Mesendoderm (in vitro differentiated cells): Measurements from ENCODE around the gene MED29.
A peak's percentile ranks its signal among the peaks of the same experiment; 100 is the strongest.

Experiments
- DNase-seq: peaks from one replicate; pipeline ENCODE4 v3.0.0; 2013
- H2AK5ac ChIP-seq: 2 replicates; pipeline ENCODE4 v1.6.1; 2013; ENCODE audit warnings: low read length, inconsistent platforms
- H2BK120ac ChIP-seq: 2 replicates; pipeline ENCODE4 v1.6.1; 2013; ENCODE audit warnings: low read depth, mild to moderate bottlenecking, low read length, moderate library complexity, mixed read lengths
- H2BK15ac ChIP-seq: replicated peaks from 2 replicates; pipeline ENCODE4 v1.6.1; 2013; ENCODE audit warnings: low read depth, mild to moderate bottlenecking, moderate library complexity
- H2BK5ac ChIP-seq: 2 replicates; pipeline ENCODE4 v1.6.1; 2013; ENCODE audit warnings: low read length, inconsistent platforms
- H3K18ac ChIP-seq: 2 replicates; pipeline ENCODE4 v1.6.1; 2013; ENCODE audit warnings: mild to moderate bottlenecking, low read length, mixed read lengths
- H3K23ac ChIP-seq: one replicate; pipeline ENCODE4 v1.6.1; 2013; ENCODE audit warnings: low read length
- H3K27ac ChIP-seq: 2 replicates; pipeline ENCODE4 v1.5.1; 2013; ENCODE audit warnings: low read depth, mild to moderate bottlenecking, inconsistent platforms, low read length, moderate library complexity
- H3K27me3 ChIP-seq: 2 replicates; pipeline ENCODE4 v1.6.1; 2013; ENCODE audit warnings: low read length, control low read depth, mild to moderate bottlenecking, inconsistent platforms; ENCODE audit not compliant: insufficient read depth, poor library complexity
- H3K36me3 ChIP-seq: 2 replicates; pipeline ENCODE4 v1.6.1; 2013; ENCODE audit warnings: low read length, inconsistent platforms; ENCODE audit not compliant: control insufficient read depth, insufficient read depth
- H3K4ac ChIP-seq: one replicate; pipeline ENCODE4 v1.6.1; 2013; ENCODE audit warnings: low read depth, mild to moderate bottlenecking, low read length, moderate library complexity
- H3K4me1 ChIP-seq: 2 replicates; pipeline ENCODE4 v1.6.1; 2013; ENCODE audit warnings: low read depth, low read length, inconsistent platforms; ENCODE audit not compliant: control insufficient read depth
- H3K4me2 ChIP-seq: 2 replicates; pipeline ENCODE4 v1.6.1; 2013; ENCODE audit warnings: low read length
- H3K4me3 ChIP-seq: 2 replicates; pipeline ENCODE4 v1.5.1; 2013; ENCODE audit warnings: mild to moderate bottlenecking, low read length
- H3K56ac ChIP-seq: one replicate; pipeline ENCODE4 v1.6.1; 2013; ENCODE audit warnings: low read length
- H3K79me1 ChIP-seq: 2 replicates; pipeline ENCODE4 v1.6.1; 2013; ENCODE audit warnings: low read length, inconsistent platforms
- H3K79me2 ChIP-seq: 2 replicates; pipeline ENCODE4 v1.6.1; 2013; ENCODE audit warnings: mild to moderate bottlenecking, low read length; ENCODE audit not compliant: control insufficient read depth, insufficient read depth
- H3K9ac ChIP-seq: 2 replicates; pipeline ENCODE4 v1.6.1; 2013; ENCODE audit warnings: low read length, inconsistent platforms
- H4K5ac ChIP-seq: one replicate; pipeline ENCODE4 v1.6.1; 2013; ENCODE audit warnings: low read length
- H4K8ac ChIP-seq: one replicate; pipeline ENCODE4 v1.6.1; 2013; ENCODE audit warnings: low read depth, mild to moderate bottlenecking, control low read depth, low read length, moderate library complexity
- WGBS: extraction: QIAGEN DNeasy Blood & Tissue Kit; methylation state at CpG from one replicate; pipeline ENCODE4 v1.1.7; 2013; ENCODE audit warnings: low lambda C conversion rate, missing lambda C conversion rate; ENCODE audit not compliant: insufficient coverage; ENCODE audit errors: extremely low coverage; 5-methylcytosine and 5-hydroxymethylcytosine counted together

MED29 gene

GRCh38 chr19:39397360-39398296 is 6.5 kb downstream of the MED29 start:
- no peak overlapping the region for H4K8ac ChIP-seq
- no peak overlapping the region for H4K5ac ChIP-seq
- peak overlapping the region; percentile 25 for H3K9ac ChIP-seq
- no peak overlapping the region for H2AK5ac ChIP-seq
- H3K79me1 ChIP-seq = peaks cover 4% of the 10 kb centered on the region
- no peak overlapping the region for H3K4me2 ChIP-seq
- no CpG with 5 or more reads among the region's 17 CpGs for WGBS
- no peak overlapping the region for H2BK15ac ChIP-seq
- no peaks in the 10 kb centered on the region for H3K27me3 ChIP-seq
- H3K4ac ChIP-seq = no peak overlapping the region
- no peak overlapping the region for H3K18ac ChIP-seq
- H3K56ac ChIP-seq = peak overlapping the region; percentile 71
- peak overlapping the region; percentile 13 for H3K27ac ChIP-seq
- no peaks in the 10 kb centered on the region for H3K36me3 ChIP-seq
- no peaks in the 10 kb centered on the region for H3K79me2 ChIP-seq
- no peak overlapping the region for H3K4me3 ChIP-seq
- no peak overlapping the region for H2BK120ac ChIP-seq
- peaks cover 12% of the 10 kb centered on the region for H3K4me1 ChIP-seq
- no peak overlapping the region for H2BK5ac ChIP-seq
- H3K23ac ChIP-seq = no peak overlapping the region
- peak; percentile 89 for DNase-seq

- Histone ChIP-seq H4K8ac (no peak overlapping the region), H3K4me2 (no peak overlapping the region), H3K18ac (no peak overlapping the region), H3K4me1 (peaks cover 12% of the 10 kb centered on the region), H4K5ac (no peak overlapping the region), H3K27ac (peak overlapping the region; percentile 13), H2BK120ac (no peak overlapping the region), H3K79me2 (no peaks in the 10 kb centered on the region), H3K36me3 (no peaks in the 10 kb centered on the region), H2AK5ac (no peak overlapping the region), H2BK15ac (no peak overlapping the region), H2BK5ac (no peak overlapping the region), H3K4me3 (no peak overlapping the region), H3K23ac (no peak overlapping the region), H3K79me1 (peaks cover 4% of the 10 kb centered on the region), H3K27me3 (no peaks in the 10 kb centered on the region), H3K4ac (no peak overlapping the region), H3K9ac (no peak overlapping the region), H3K56ac (peak overlapping the region; percentile 71)
- no peak for DNase-seq
- WGBS = no CpG with 5 or more reads among the region's 11 CpGs
Observed at GRCh38 chr19:39398297-39398864, 7.2 kb downstream of the MED29 start.

- no peak for DNase-seq
Observed at GRCh38 chr19:39399668-39400050, 8.5 kb downstream of the MED29 start.

GRCh38 chr19:39400061-39400460 is 8.9 kb downstream of the MED29 start:
- Histone ChIP-seq H2AK5ac (no peak overlapping the region), H3K4ac (no peak overlapping the region), H3K56ac (no peak overlapping the region), H2BK120ac (no peak overlapping the region), H4K5ac (no peak overlapping the region), H3K18ac (no peak overlapping the region), H3K4me3 (no peak overlapping the region), H3K9ac (no peak overlapping the region), H3K36me3 (no peaks in the 10 kb centered on the region), H2BK5ac (no peak overlapping the region), H3K23ac (no peak overlapping the region), H2BK15ac (no peak overlapping the region), H4K8ac (no peak overlapping the region), H3K4me1 (peaks cover 12% of the 10 kb centered on the region), H3K4me2 (no peak overlapping the region), H3K27me3 (no peaks in the 10 kb centered on the region), H3K79me2 (no peaks in the 10 kb centered on the region), H3K27ac (no peak overlapping the region), H3K79me1 (no peaks in the 10 kb centered on the region)
- WGBS = no CpG with 5 or more reads among the region's 4 CpGs
- DNase-seq = no peak

More at GRCh38 chr19:39399668-39400050, 8.5 kb downstream of the MED29 start:
- H3K4me1 ChIP-seq = peaks cover 12% of the 10 kb centered on the region
- no peak overlapping the region for H2BK15ac ChIP-seq
- H4K5ac ChIP-seq = no peak overlapping the region
- no peak overlapping the region for H3K27ac ChIP-seq
- H3K4me2 ChIP-seq = no peak overlapping the region
- H3K4ac ChIP-seq = no peak overlapping the region
- H3K79me2 ChIP-seq = no peaks in the 10 kb centered on the region
- no peak overlapping the region for H4K8ac ChIP-seq
- no peak overlapping the region for H3K23ac ChIP-seq
- no peak overlapping the region for H2BK5ac ChIP-seq
- no CpG with 5 or more reads among the region's 4 CpGs for WGBS
- H2AK5ac ChIP-seq = no peak overlapping the region
- no peak overlapping the region for H3K56ac ChIP-seq
- no peak overlapping the region for H3K9ac ChIP-seq
- H3K4me3 ChIP-seq = no peak overlapping the region
- no peaks in the 10 kb centered on the region for H3K79me1 ChIP-seq
- no peaks in the 10 kb centered on the region for H3K36me3 ChIP-seq
- H3K18ac ChIP-seq = no peak overlapping the region
- no peaks in the 10 kb centered on the region for H3K27me3 ChIP-seq
- no peak overlapping the region for H2BK120ac ChIP-seq

GRCh38 chr19:39401070-39401548 is 9.9 kb downstream of the MED29 start:
- Histone ChIP-seq H2BK15ac (no peak overlapping the region), H3K79me1 (no peaks in the 10 kb centered on the region), H3K18ac (no peak overlapping the region), H3K23ac (no peak overlapping the region), H4K5ac (no peak overlapping the region), H3K4me2 (no peak overlapping the region), H2BK120ac (no peak overlapping the region), H2BK5ac (no peak overlapping the region), H4K8ac (no peak overlapping the region), H3K79me2 (no peaks in the 10 kb centered on the region), H3K4ac (no peak overlapping the region), H3K56ac (peak overlapping the region; percentile 87), H3K36me3 (no peaks in the 10 kb centered on the region), H3K4me1 (peaks cover 12% of the 10 kb centered on the region), H2AK5ac (peak overlapping the region; percentile 43), H3K9ac (peak overlapping the region; percentile 28), H3K27ac (no peak overlapping the region), H3K4me3 (no peak overlapping the region), H3K27me3 (no peaks in the 10 kb centered on the region)
- no peak for DNase-seq
- WGBS = no CpG with 5 or more reads among the region's 4 CpGs
